IMR-90 (cell line): ENCODE measurements around the gene PELO. TPM values are rescaled to one million over a fixed set of nuclear protein-coding genes. Genes with fewer than 3 reads are reported as not detected.

Source experiments
- ATAC-seq: fragments of 200-7000 bp; cut with Tn5 transposase; 2 replicates; pipeline ENCODE4 v1.9.1; 2020; ENCODE audit warnings: low read depth, mild to moderate bottlenecking, moderate library complexity
- BruUV-seq: library from RNA; stranded (reverse); fragments of 400-500 nt; replicated peaks from 2 replicates; lab custom pipeline; 2021; lab: Mats Ljungman, UMichigan
- CTCF ChIA-PET: fragments of 300-600 bp; formaldehyde crosslinking; extraction: SDS; loops from one replicate; lab custom pipeline; 2021; ENCODE audit warnings: antibody characterized with exemption; lab: Yijun Ruan, JAX
- POLR2A ChIA-PET: fragments of 300-600 bp; sonication (Branson Sonifier 250); formaldehyde crosslinking; loops from one replicate; lab custom pipeline; 2022; ENCODE audit warnings: antibody characterized with exemption; ENCODE audit not compliant: unreplicated experiment; lab: Charles Lee
- DNase-seq: peaks from one replicate; pipeline ENCODE4 v3.0.0; 2013
- H2AFZ ChIP-seq: replicated peaks from 2 replicates; pipeline ENCODE3; 2013; ENCODE audit warnings: low read length, mild to moderate bottlenecking; ENCODE audit not compliant: poor library complexity
- H2AK5ac ChIP-seq: 2 replicates; pipeline ENCODE4 v1.6.1; 2013; ENCODE audit warnings: low read depth, low read length, inconsistent platforms
- H2AK9ac ChIP-seq: replicated peaks from 2 replicates; pipeline ENCODE3; 2013; ENCODE audit warnings: mild to moderate bottlenecking, low read depth, low read length, moderate library complexity; ENCODE audit not compliant: poor library complexity
- H2BK120ac ChIP-seq: 2 replicates; pipeline ENCODE4 v1.6.1; 2013; ENCODE audit warnings: low read depth, low read length, inconsistent platforms
- H2BK15ac ChIP-seq: 3 replicates; pipeline ENCODE4 v1.6.1; 2013; ENCODE audit warnings: low read depth, low read length, inconsistent platforms
- H2BK20ac ChIP-seq: 2 replicates; pipeline ENCODE4 v1.6.1; 2013; ENCODE audit warnings: low read depth, mild to moderate bottlenecking, inconsistent platforms, low read length, moderate library complexity
- H2BK5ac ChIP-seq: 2 replicates; pipeline ENCODE4 v1.6.1; 2013; ENCODE audit warnings: mild to moderate bottlenecking, low read depth, low read length, inconsistent platforms; ENCODE audit not compliant: poor library complexity, severe bottlenecking
- H3K14ac ChIP-seq: replicated peaks from 2 replicates; pipeline ENCODE4 v1.6.1; 2013; ENCODE audit warnings: low read depth, low read length, inconsistent platforms
- H3K18ac ChIP-seq: 2 replicates; pipeline ENCODE4 v1.6.1; 2013; ENCODE audit warnings: low read depth, low read length, control low read depth
- H3K23ac ChIP-seq: 2 replicates; pipeline ENCODE4 v1.6.1; 2013; ENCODE audit warnings: low read depth, low read length, inconsistent platforms
- H3K27ac ChIP-seq: 2 replicates; pipeline ENCODE4 v1.5.1; 2013; ENCODE audit warnings: mild to moderate bottlenecking, control low read depth, low read length; ENCODE audit not compliant: insufficient read depth
- H3K27me3 ChIP-seq: 2 replicates; pipeline ENCODE4 v1.6.1; 2013; ENCODE audit warnings: low read length; ENCODE audit not compliant: control insufficient read depth, insufficient read depth
- H3K36me3 ChIP-seq: 2 replicates; pipeline ENCODE4 v1.6.1; 2013; ENCODE audit warnings: low read length, mixed read lengths; ENCODE audit not compliant: control insufficient read depth, insufficient read depth
- H3K4ac ChIP-seq: 2 replicates; pipeline ENCODE4 v1.6.1; 2013; ENCODE audit warnings: low read depth, low read length, inconsistent platforms
- H3K4me1 ChIP-seq: 2 replicates; pipeline ENCODE4 v1.6.1; 2013; ENCODE audit warnings: low read length, mixed read lengths; ENCODE audit not compliant: control insufficient read depth, insufficient read depth
- H3K4me2 ChIP-seq: 2 replicates; pipeline ENCODE4 v1.6.1; 2013; ENCODE audit warnings: low read depth, mild to moderate bottlenecking, control low read depth, low read length, moderate library complexity
- H3K4me3 ChIP-seq: 2 replicates; pipeline ENCODE4 v1.5.1; 2013; ENCODE audit warnings: low read depth, mild to moderate bottlenecking, control low read depth, low read length, moderate library complexity; ENCODE audit not compliant: insufficient read depth
- H3K56ac ChIP-seq: 2 replicates; pipeline ENCODE4 v1.6.1; 2013; ENCODE audit warnings: low read length, inconsistent platforms; ENCODE audit not compliant: insufficient read depth; ENCODE audit errors: extremely low read depth
- H3K79me1 ChIP-seq, 2 experiments: 2 replicates each; pipeline ENCODE4 v1.6.1; 2013; ENCODE audit warnings: low read length in 2 of 2, inconsistent platforms in 1 of 2, low read depth in 1 of 2
- H3K9ac ChIP-seq: 2 replicates; pipeline ENCODE4 v1.6.1; 2013; ENCODE audit warnings: low read depth, low read length, control low read depth
- H3K9me1 ChIP-seq: 2 replicates; pipeline ENCODE4 v1.6.1; 2013; ENCODE audit warnings: low read length, inconsistent platforms; ENCODE audit not compliant: insufficient read depth
- H3K9me3 ChIP-seq: 2 replicates; pipeline ENCODE4 v1.6.1; 2013; ENCODE audit warnings: low read length; ENCODE audit not compliant: control insufficient read depth, insufficient read depth
- H4K20me1 ChIP-seq: 2 replicates; pipeline ENCODE4 v1.6.1; 2013; ENCODE audit warnings: low read length, inconsistent platforms; ENCODE audit not compliant: insufficient read depth
- H4K5ac ChIP-seq: 2 replicates; pipeline ENCODE4 v1.6.1; 2013; ENCODE audit warnings: mild to moderate bottlenecking, low read depth, low read length, control low read depth
- H4K8ac ChIP-seq, 2 experiments: 2 replicates each; pipeline ENCODE4 v1.6.1; 2013; ENCODE audit warnings: low read depth in 2 of 2, low read length in 2 of 2, control low read depth in 1 of 2, inconsistent platforms in 1 of 2
- H4K91ac ChIP-seq: 2 replicates; pipeline ENCODE4 v1.6.1; 2013; ENCODE audit warnings: low read depth, low read length, inconsistent platforms; ENCODE audit not compliant: insufficient read depth
- BHLHE40 ChIP-seq: fragments of 150-350 bp; IDR thresholded peaks from 2 replicates; pipeline ENCODE4 v1.6.1; 2016; ENCODE audit warnings: mild to moderate bottlenecking, low read depth, low read length
- CEBPB ChIP-seq: IDR thresholded peaks from 2 replicates; pipeline ENCODE4 v1.6.1; 2012; ENCODE audit warnings: low read depth, low read length, improper control_type of control experiment
- CHD1 ChIP-seq: IDR thresholded peaks from 2 replicates; pipeline ENCODE4 v1.6.1; 2012; ENCODE audit warnings: low read depth, low read length, improper control_type of control experiment
- CTCF ChIP-seq: conservative IDR thresholded peaks from 2 replicates; pipeline ENCODE4 v1.5.1; 2012; ENCODE audit warnings: mild to moderate bottlenecking, low read depth, low read length, improper control_type of control experiment
- ELK1 ChIP-seq: fragments of 150-350 bp; IDR thresholded peaks from 2 replicates; pipeline ENCODE4 v1.6.1; 2016; ENCODE audit warnings: low read depth, mild to moderate bottlenecking, low read length, moderate library complexity, borderline replicate concordance
- FOS ChIP-seq: fragments of 150-350 bp; IDR thresholded peaks from 2 replicates; pipeline ENCODE4 v1.6.1; 2016; ENCODE audit warnings: low read depth, low read length
- MAFK ChIP-seq: IDR thresholded peaks from 2 replicates; pipeline ENCODE4 v1.6.1; 2012; ENCODE audit warnings: low read depth, low read length, improper control_type of control experiment
- MAZ ChIP-seq: IDR thresholded peaks from 2 replicates; pipeline ENCODE4 v1.6.1; 2012; ENCODE audit warnings: low read depth, mild to moderate bottlenecking, low read length, improper control_type of control experiment, moderate library complexity, borderline replicate concordance
- MXI1 ChIP-seq: IDR thresholded peaks from 2 replicates; pipeline ENCODE4 v1.6.1; 2012; ENCODE audit warnings: low read depth, mild to moderate bottlenecking, low read length, moderate library complexity, borderline replicate concordance
- NFE2L2 ChIP-seq: fragments of 150-350 bp; IDR thresholded peaks from 2 replicates; pipeline ENCODE4 v1.6.1; 2016; ENCODE audit warnings: low read depth, mild to moderate bottlenecking, low read length
- POLR2A ChIP-seq: IDR thresholded peaks from 2 replicates; pipeline ENCODE4 v1.6.1; 2012; ENCODE audit warnings: mild to moderate bottlenecking, low read depth, low read length
- RAD21 ChIP-seq: IDR thresholded peaks from 2 replicates; pipeline ENCODE4 v1.6.1; 2012; ENCODE audit warnings: low read length, improper control_type of control experiment
- RCOR1 ChIP-seq: IDR thresholded peaks from 2 replicates; pipeline ENCODE4 v1.6.1; 2012; ENCODE audit warnings: mild to moderate bottlenecking, low read length, improper control_type of control experiment; ENCODE audit not compliant: insufficient replicate concordance
- RFX5 ChIP-seq: IDR thresholded peaks from 2 replicates; pipeline ENCODE4 v1.8.0; 2012; ENCODE audit warnings: low read depth, mild to moderate bottlenecking, low read length, moderate library complexity
- SMC3 ChIP-seq: fragments of 150-350 bp; IDR thresholded peaks from 2 replicates; pipeline ENCODE4 v1.6.1; 2016; ENCODE audit warnings: low read depth, mild to moderate bottlenecking, antibody characterized with exemption, low read length, moderate library complexity
- USF2 ChIP-seq: fragments of 150-350 bp; IDR thresholded peaks from 2 replicates; pipeline ENCODE4 v1.6.1; 2017; ENCODE audit warnings: mild to moderate bottlenecking, antibody characterized with exemption, low read length, low read depth
- WGBS, 2 experiments: methylation state at CpG; one replicate each; pipeline versions ENCODE4 v1.1.5 to v1.1.7; 2013; ENCODE audit warnings: missing lambda C conversion rate in 2 of 2; ENCODE audit not compliant: insufficient read length in 1 of 2; ENCODE audit errors: extremely low coverage in 2 of 2; 5-methylcytosine and 5-hydroxymethylcytosine counted together
- dilution Hi-C: fragments of 300-500 bp; cut with HindIII; formaldehyde crosslinking; loops from one replicate; pipeline ENCODE4 v1.14.3; 2018; ENCODE audit warnings: low sequenced_read_pairs; ENCODE audit not compliant: unreplicated experiment
- in situ Hi-C: fragments of 300-500 bp; cut with MboI; formaldehyde crosslinking; loops from 3 replicates; pipeline ENCODE4 v1.14.3; 2019; ENCODE audit warnings: low sequenced_read_pairs, inconsistent platforms, mixed read lengths
- intact Hi-C: fragments of 100-400 bp; cut with micrococcal nuclease; formaldehyde crosslinking; loops from 2 replicates; pipeline ENCODE4 v1.10.0; 2022
- polyA plus RNA-seq, 3 experiments: library from polyadenylated mRNA; depleted of rRNA; stranded (reverse); fragments of >200 nt; gene quantifications; 2 replicates each; pipeline ENCODE4 v1.2.3, GENCODE V29; 2012; ENCODE audit warnings: low replicate concordance in 1 of 3
- total RNA-seq: library from RNA; depleted of rRNA; stranded (reverse); fragments of >200 nt; gene quantifications from 2 replicates; pipeline ENCODE4 v1.2.3, GENCODE V29; 2012

PELO gene
- total and polyA plus RNA-seq, 2 of the 4 experiments (the other 2 are of a cell fraction): 42.4 to 48.9 TPM

- intact Hi-C loops: no loop called here
- H2BK20ac ChIP-seq: no peak overlapping the region
- no peak for DNase-seq
Observed at GRCh38 chr5:52777186-52777585, 10.5 kb upstream of the PELO start.

More at GRCh38 chr5:52777186-52777585, 10.5 kb upstream of the PELO start:
- TF ChIP-seq USF2 (no peak), BHLHE40 (no peak), SMC3 (no peak), CTCF (no peak), CEBPB (no peak), MAFK (no peak), POLR2A (no peak), MAZ (no peak), RFX5 (no peak), FOS (no peak), NFE2L2 (no peak), RCOR1 (no peak), RAD21 (no peak), CHD1 (no peak), MXI1 (no peak), ELK1 (no peak)
- Histone ChIP-seq H3K27ac (no peak overlapping the region), H4K8ac (no peak overlapping the region), H2AFZ (no peak overlapping the region), H3K27me3 (no peaks in the 10 kb centered on the region), H3K18ac (no peak overlapping the region), H3K4me3 (no peak overlapping the region), H3K23ac (no peak overlapping the region), H2BK5ac (no peak overlapping the region), H3K9me1 (no peaks in the 10 kb centered on the region), H2BK120ac (no peak overlapping the region), H2AK9ac (no peak overlapping the region), H4K20me1 (no peaks in the 10 kb centered on the region), H4K91ac (no peak overlapping the region), H3K4me2 (no peak overlapping the region), H3K56ac (no peak overlapping the region), H3K4me1 (no peaks in the 10 kb centered on the region), H3K9me3 (no peaks in the 10 kb centered on the region), H4K5ac (no peak overlapping the region), H3K4ac (no peak overlapping the region), H3K9ac (no peak overlapping the region), H3K79me1 (no peaks in the 10 kb centered on the region), H2BK15ac (no peak overlapping the region), H2AK5ac (no peak overlapping the region), H3K14ac (no peak overlapping the region), H3K36me3 (no peaks in the 10 kb centered on the region)
- in situ Hi-C loops (no loop called here), dilution Hi-C loops (no loop called here)
- BruUV-seq: no TSS peak
- ATAC-seq: no peak
- ChIA-PET CTCF (interaction anchor here (0.9 kb wide), 1 partner anchor 11 kb away, joined by 3 read pairs; no protein-coding TSS in a partner anchor), POLR2A (no interaction called here)
- no CpG with 5 or more reads among the region's 4 CpGs for WGBS, 2 experiments
